HEK293T (cell line): ENCODE measurements around the gene DBP.

Source experiments
- CTCF ChIA-PET: fragments of 350-600 bp; formaldehyde crosslinking; extraction: SDS; loops from one replicate; lab custom pipeline; 2021; ENCODE audit warnings: antibody characterized with exemption, inconsistent platforms; lab: Yijun Ruan, JAX
- POLR2A ChIA-PET: fragments of 350-600 bp; formaldehyde crosslinking; extraction: SDS; loops from one replicate; lab custom pipeline; 2020; ENCODE audit warnings: antibody characterized with exemption, inconsistent platforms; lab: Yijun Ruan, JAX
- DNase-seq: peaks from one replicate; pipeline ENCODE4 v3.0.0; 2012; ENCODE audit warnings: mixed read lengths; ENCODE audit errors: extremely low spot score
- ARNT ChIP-seq: fragments of 450-650 bp; IDR thresholded peaks from 2 replicates; pipeline ENCODE4 v1.6.1; 2017; ENCODE audit warnings: mild to moderate bottlenecking
- BHLHE40 ChIP-seq: fragments of 450-650 bp; IDR thresholded peaks from 2 replicates; pipeline ENCODE4 v1.6.1; 2016; ENCODE audit warnings: mild to moderate bottlenecking, moderate library complexity, borderline replicate concordance
- CTBP1 ChIP-seq: fragments of 450-650 bp; IDR thresholded peaks from 2 replicates; pipeline ENCODE4 v1.6.1; 2016; ENCODE audit warnings: borderline replicate concordance
- ELF4 ChIP-seq: fragments of 450-650 bp; IDR thresholded peaks from 2 replicates; pipeline ENCODE4 v1.6.1; 2017; ENCODE audit warnings: antibody characterized with exemption
- FOXA1 ChIP-seq: fragments of 450-650 bp; IDR thresholded peaks from 2 replicates; pipeline ENCODE4 v1.6.1; 2016; ENCODE audit warnings: mild to moderate bottlenecking
- FOXK2 ChIP-seq: fragments of 450-650 bp; IDR thresholded peaks from 2 replicates; pipeline ENCODE4 v1.6.1; 2016; ENCODE audit warnings: mild to moderate bottlenecking
- FOXM1 ChIP-seq: fragments of 450-650 bp; IDR thresholded peaks from 2 replicates; pipeline ENCODE4 v1.6.1; 2017; ENCODE audit warnings: mild to moderate bottlenecking, borderline replicate concordance
- HDGF ChIP-seq: fragments of 450-650 bp; IDR thresholded peaks from 2 replicates; pipeline ENCODE4 v1.6.1; 2017; ENCODE audit warnings: antibody characterized with exemption, borderline replicate concordance
- L3MBTL2 ChIP-seq: fragments of 450-650 bp; conservative IDR thresholded peaks from 2 replicates; pipeline ENCODE4 v1.6.1; 2016; ENCODE audit warnings: mild to moderate bottlenecking
- LEF1 ChIP-seq: fragments of 450-650 bp; IDR thresholded peaks from 2 replicates; pipeline ENCODE4 v1.6.1; 2017; ENCODE audit warnings: mild to moderate bottlenecking, borderline replicate concordance
- NFRKB ChIP-seq: fragments of 450-650 bp; IDR thresholded peaks from 2 replicates; pipeline ENCODE4 v1.6.1; 2016; ENCODE audit warnings: mild to moderate bottlenecking, moderate library complexity
- SP1 ChIP-seq: fragments of 450-650 bp; IDR thresholded peaks from 2 replicates; pipeline ENCODE4 v1.6.1; 2017
- SUZ12 ChIP-seq: fragments of 450-650 bp; IDR thresholded peaks from 2 replicates; pipeline ENCODE4 v1.6.1; 2016; ENCODE audit warnings: mild to moderate bottlenecking
- TARDBP ChIP-seq: fragments of 450-650 bp; IDR thresholded peaks from 2 replicates; pipeline ENCODE4 v1.6.1; 2016
- ZNF384 ChIP-seq: fragments of 450-650 bp; IDR thresholded peaks from 2 replicates; pipeline ENCODE4 v1.6.1; 2016
- TF ChIP-seq, protein P1 (sequence below): fragments of 450-650 bp; IDR thresholded peaks from 2 replicates; pipeline ENCODE4 v1.6.1; 2016

The DBP gene

DNA sequence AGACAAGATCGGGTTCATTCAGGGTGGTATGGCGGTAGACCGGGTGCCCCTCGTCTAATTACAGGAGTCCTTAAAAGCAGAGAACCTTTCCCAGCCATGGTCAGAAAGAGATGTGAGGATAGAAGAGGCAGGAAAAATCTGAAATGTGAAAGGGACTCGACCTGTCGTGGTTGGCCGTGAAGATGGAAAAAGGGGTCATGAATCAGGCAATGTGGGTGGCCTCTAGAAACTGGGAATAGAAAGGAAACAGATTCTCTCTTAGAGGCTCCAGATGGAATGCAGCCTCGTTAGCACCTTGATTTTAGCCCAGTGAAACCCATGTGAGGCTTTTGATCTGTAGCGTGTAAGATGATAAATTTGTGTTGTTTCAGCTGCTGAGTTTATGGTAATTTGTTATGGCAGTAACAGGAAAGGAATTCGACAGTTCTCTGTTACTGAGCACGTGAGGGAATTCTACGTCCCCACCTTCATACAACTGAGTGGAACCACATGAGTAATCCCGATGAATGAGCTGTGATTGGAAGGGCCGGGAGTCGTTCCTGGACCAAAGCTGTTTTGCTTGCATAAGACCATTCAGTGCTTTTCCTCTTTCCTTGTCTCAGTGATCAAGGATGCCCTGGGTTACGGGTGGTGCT, 19.8 kb upstream of the DBP start:
- TF ChIP-seq, protein P1, sequence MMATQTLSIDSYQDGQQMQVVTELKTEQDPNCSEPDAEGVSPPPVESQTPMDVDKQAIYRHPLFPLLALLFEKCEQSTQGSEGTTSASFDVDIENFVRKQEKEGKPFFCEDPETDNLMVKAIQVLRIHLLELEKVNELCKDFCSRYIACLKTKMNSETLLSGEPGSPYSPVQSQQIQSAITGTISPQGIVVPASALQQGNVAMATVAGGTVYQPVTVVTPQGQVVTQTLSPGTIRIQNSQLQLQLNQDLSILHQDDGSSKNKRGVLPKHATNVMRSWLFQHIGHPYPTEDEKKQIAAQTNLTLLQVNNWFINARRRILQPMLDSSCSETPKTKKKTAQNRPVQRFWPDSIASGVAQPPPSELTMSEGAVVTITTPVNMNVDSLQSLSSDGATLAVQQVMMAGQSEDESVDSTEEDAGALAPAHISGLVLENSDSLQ, result no peak
- TF ChIP-seq ARNT (no peak), ELF4 (no peak), FOXA1 (no peak), CTBP1 (no peak), HDGF (no peak)
- POLR2A ChIA-PET, result interaction anchor here (0.6 to 1.1 kb wide), 4 partner anchors 11 to 621 kb away, joined by 3 to 4 read pairs (median 4); partner anchors contain the start of genes BCAT2 and CA11
- CTCF ChIA-PET, result no interaction called here
- DNase-seq, result no peak

DNA sequence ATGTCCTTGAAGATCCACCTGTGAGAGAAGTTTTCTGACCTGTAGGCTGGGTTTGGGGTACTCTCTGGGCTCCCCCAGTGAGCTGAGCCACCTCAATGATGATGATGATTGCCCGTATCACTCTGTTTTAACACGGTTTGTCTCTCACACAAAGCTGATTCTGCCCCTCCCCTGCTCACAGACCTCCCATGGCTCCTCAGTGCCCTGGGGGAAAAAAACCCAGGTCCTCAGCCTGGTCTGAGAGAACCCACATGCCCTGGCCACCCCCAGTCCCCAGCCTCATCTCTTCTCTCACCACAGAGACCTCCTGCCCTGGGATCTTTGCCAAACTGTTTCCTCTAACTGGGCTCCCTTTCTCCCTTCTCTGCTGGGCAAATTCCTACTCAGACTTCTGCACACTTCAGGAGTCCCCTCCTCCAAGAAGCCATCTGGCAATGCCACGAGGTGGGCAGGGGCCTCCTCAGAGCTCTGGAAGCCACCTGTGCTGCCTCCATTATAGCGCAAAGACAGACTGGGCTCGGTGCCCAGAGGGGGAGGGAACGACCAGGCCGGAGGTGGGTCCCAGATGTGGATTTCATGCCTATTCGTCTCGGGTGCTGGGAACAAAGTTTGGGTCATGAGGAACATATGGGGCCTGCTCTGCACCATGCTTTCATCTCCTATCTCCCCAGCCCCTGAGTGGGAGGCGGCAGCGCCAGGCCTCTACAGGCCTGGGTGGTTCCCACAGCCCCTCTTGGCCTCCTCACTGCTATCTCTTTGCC, 17.3 kb upstream of the DBP start:
- ChIA-PET POLR2A (interaction anchor here (0.6 kb wide), 1 partner anchor 35 kb away, joined by 3 read pairs; the partner anchor contains the start of genes RPL18 and SPHK2), CTCF (no interaction called here)
- no peak for DNase-seq
- TF ChIP-seq LEF1 (no peak), FOXK2 (no peak), HDGF (no peak), FOXM1 (no peak), BHLHE40 (no peak)

DNA sequence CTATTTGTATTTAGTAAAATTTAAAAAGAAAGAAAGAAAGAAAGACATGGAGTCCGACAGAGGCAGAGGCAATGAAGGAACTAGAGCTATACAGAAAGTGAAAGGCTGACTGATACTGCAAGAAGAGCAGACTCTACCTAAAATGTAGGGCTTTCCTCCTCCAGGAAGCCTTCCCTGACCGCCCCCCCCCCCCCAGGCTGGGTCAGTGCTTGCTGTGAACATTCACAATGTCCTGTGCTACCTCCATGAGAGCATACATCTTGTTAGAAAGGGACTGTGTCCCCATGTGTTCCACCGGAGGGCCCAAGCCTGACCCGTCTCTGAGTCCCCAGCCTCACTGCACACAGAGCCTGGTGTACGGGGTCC, 14.5 kb upstream of the DBP start:
- CTCF ChIA-PET, result no interaction called here
- TF ChIP-seq ZNF384 (no peak), SUZ12 (no peak), NFRKB (no peak), BHLHE40 (no peak), SP1 (no peak), ARNT (no peak), HDGF (no peak), FOXM1 (no peak), FOXK2 (no peak), FOXA1 (no peak), CTBP1 (no peak), ELF4 (no peak), TARDBP (no peak), L3MBTL2 (no peak), LEF1 (no peak)
- TF ChIP-seq, protein P1, result no peak

GRCh38 chr19:48650974-48651682, 13.9 kb upstream of the DBP start:
- TF ChIP-seq FOXM1 (no peak), ELF4 (no peak), L3MBTL2 (no peak), CTBP1 (no peak), LEF1 (no peak)
- CTCF ChIA-PET, result no interaction called here

More for the DNA sequence above, 14.5 kb upstream of the DBP start:
- POLR2A ChIA-PET, result no interaction called here
- no peak for DNase-seq

GRCh38 chr19:48648134-48648533, 11.0 kb upstream of the DBP start:
- DNase-seq, result no peak
- no peak for TF ChIP-seq SUZ12
- no peak for TF ChIP-seq ELF4
- no peak for TF ChIP-seq L3MBTL2
- TF ChIP-seq FOXK2, result no peak
- TF ChIP-seq FOXA1, result no peak
- TF ChIP-seq SP1, result no peak
- TF ChIP-seq BHLHE40, result no peak
- TF ChIP-seq FOXM1, result no peak
- no peak for TF ChIP-seq CTBP1
- no peak for TF ChIP-seq NFRKB
- TF ChIP-seq HDGF, result no peak
- CTCF ChIA-PET, result no interaction called here
- POLR2A ChIA-PET, result no interaction called here

More at GRCh38 chr19:48650974-48651682, 13.9 kb upstream of the DBP start:
- no peak for DNase-seq
- POLR2A ChIA-PET, result no interaction called here

DNA sequence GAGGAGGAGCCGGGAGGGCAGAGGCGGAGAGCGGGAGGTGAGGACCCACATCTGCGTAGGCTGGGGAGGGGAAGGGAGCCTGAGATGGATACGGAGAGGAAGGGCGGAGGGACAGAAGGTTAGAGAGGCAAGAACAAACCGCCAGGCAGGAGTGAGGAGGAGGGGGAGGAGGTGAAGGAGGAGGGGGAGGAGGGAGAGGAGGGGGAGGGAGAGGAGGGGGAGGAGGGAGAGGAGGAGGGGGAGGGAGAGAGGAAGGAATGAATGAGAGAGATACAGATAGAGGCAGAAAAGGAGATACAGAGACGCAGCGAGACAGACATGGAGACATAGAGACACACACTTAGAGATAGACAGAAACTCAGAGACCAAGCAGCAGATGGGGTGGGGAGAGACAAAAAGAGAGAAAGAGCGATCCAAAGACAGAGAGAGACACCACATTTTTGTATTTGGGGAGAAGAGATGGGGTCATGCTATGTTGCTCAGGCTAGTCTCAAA, 9.6 kb upstream of the DBP start:
- DNase-seq, result no peak
- TF ChIP-seq ZNF384, result no peak
- no peak for TF ChIP-seq NFRKB
- TF ChIP-seq L3MBTL2, result no peak
- TF ChIP-seq, protein P1, result no peak
- TF ChIP-seq CTBP1, result no peak
- TF ChIP-seq BHLHE40, result no peak
- TF ChIP-seq HDGF, result no peak
- TF ChIP-seq LEF1, result no peak
- TF ChIP-seq ELF4, result no peak
- no peak for TF ChIP-seq FOXK2
- no peak for TF ChIP-seq FOXA1
- TF ChIP-seq TARDBP, result no peak
- TF ChIP-seq SP1, result no peak
- POLR2A ChIA-PET, result interaction anchor here (0.7 to 2.4 kb wide), 9 partner anchors 10 to 225 kb away, joined by 3 to 7 read pairs (median 6); partner anchors contain the start of genes DBP, IZUMO1, PPP1R15A and RPL18
- CTCF ChIA-PET, result no interaction called here
